Dedifferentiated amniotic fluid mesenchymal stem cell (primary cell): ENCODE measurements around the gene SERINC5.

Experiments used
- DNase-seq: peaks from one replicate; pipeline ENCODE4 v3.0.0-alpha.2; 2016; ENCODE audit errors: extremely low spot score

The SERINC5 gene

DNA sequence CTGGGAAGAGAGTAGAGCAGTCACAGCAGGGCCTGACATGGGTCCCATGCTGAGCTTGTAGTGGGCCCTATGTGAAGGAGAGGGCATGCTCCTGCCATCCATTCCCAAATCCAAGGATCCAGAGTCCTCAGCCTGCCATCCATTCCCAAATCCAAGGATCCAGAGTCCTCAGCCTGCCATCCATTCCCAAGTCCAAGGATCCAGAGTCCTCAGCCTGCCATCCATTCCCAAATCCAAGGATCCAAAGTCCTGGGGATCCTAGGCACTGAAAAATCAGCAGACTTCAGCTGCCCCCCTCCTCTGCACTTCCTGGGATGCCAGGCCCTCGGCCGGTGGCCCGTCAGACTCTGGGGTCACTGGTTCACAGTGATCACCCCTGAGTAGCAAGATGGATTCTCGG lies 187.1 kb downstream of the SERINC5 start:
- no peak for DNase-seq

DNA sequence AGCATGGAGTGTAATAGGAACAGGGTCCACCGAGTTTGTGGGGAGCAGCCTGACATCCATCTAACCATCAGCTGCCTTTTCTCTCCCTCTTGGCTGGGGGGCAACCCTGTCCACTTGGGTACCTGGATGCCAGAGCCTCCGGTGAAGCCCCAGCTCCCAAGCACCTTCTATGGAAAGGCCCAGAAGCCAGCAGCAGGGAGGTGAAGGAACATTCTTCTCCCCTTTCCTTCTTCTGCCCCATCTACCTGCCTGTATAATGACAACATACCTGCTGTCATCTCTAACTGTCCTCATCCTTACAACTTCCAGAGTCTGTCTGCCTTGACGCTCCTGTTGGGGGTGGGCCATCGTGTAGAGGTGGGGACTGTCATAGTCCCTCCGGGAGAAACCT lies 187.6 kb downstream of the SERINC5 start:
- DNase-seq = no peak

DNA sequence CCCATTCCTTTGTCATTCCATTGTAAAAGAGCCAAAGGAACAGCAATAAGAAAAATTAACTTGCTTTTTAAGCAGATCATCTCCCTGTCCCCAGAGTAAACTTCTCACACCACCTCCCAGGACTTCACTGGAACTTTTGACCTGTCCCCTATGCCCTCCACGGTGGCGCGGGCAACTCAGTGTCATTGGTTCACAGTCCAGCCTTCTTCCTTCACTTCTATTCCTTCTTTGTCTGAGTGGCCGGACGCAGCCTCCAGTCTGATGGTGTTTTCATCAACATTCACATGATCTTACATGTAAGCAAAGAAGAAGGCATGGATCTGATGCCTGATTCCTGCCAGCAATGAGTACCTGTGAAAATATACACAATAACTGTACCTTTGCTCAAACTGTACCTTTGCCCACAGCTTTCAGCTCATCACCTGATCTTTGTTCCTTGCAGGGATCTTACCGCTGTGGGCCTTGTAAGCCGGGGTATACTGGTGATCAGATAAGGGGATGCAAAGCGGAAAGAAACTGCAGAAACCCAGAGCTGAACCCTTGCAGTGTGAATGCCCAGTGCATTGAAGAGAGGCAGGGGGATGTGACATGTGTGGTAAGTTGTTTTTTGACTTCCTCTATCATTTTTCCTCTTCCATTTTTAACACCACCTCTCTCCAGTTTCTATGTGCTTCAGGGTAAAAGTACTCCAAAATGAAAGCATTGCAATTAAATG lies 188.2 kb downstream of the SERINC5 start:
- no peak for DNase-seq

DNA sequence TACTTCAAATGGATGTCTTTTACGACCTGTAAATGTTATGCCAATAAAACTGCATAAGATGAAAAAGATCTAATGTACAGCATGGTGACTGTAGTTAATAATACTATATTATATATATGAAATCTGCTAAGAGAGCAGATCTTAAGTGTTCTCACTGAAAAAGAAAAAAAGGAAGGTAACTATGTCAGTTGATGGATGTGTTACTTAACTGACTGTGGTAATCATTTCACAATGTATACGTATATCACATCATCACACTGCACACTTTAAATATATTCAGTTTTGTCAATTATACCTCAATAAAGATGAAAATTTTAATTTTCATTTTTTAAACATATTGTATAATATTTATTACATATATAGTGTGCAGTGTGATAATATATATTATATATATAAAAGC lies 188.8 kb downstream of the SERINC5 start:
- DNase-seq = no peak

DNA sequence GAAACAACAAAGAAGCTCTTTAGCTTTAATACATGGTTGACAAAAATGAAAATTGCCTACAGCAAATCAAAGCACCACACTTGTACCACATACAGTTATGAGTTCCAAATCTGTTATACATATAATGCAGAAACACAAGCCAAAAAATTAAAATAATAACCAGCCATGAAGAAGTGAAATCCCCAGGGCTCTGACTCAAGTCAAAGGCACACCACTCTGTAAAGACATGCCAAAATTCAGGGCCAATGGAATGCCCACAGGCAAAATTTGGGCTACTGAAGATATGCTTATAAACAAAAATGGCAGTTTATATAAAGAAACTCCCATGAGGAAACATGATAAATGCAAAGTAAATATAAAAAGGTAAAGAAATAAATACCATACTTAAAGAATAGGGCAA lies 191.7 kb downstream of the SERINC5 start:
- peak; percentile 83 for DNase-seq
